Muscle layer of colon (tissue), 2 donors: ENCODE results near the gene SLC6A9.

Experiments
- H3K27ac ChIP-seq: one replicate; pipeline ENCODE4 v1.7.0; 2013; ENCODE audit warnings: low read depth, mild to moderate bottlenecking, low read length, moderate library complexity
- H3K27me3 ChIP-seq, 2 donors: one replicate each; pipeline ENCODE4 v1.7.0; 2013; ENCODE audit warnings: low read length in 2 of 2, mild to moderate bottlenecking in 2 of 2; ENCODE audit not compliant: insufficient read depth in 2 of 2, control insufficient read depth in 1 of 2
- H3K36me3 ChIP-seq: one replicate; pipeline ENCODE4 v1.7.0; 2013; ENCODE audit warnings: mild to moderate bottlenecking, low read length; ENCODE audit not compliant: insufficient read depth
- H3K4me1 ChIP-seq: one replicate; pipeline ENCODE4 v1.7.0; 2013; ENCODE audit warnings: mild to moderate bottlenecking, low read length; ENCODE audit not compliant: insufficient read depth
- H3K4me3 ChIP-seq, 2 donors: one replicate each; pipeline ENCODE4 v1.7.0; 2013; ENCODE audit warnings: low read length in 2 of 2, low read depth in 1 of 2, mild to moderate bottlenecking in 1 of 2, moderate library complexity in 1 of 2
- H3K9ac ChIP-seq: one replicate; pipeline ENCODE4 v1.7.0; 2013; ENCODE audit warnings: low read length
- H3K9me3 ChIP-seq: one replicate; pipeline ENCODE4 v1.7.0; 2013; ENCODE audit warnings: mild to moderate bottlenecking, low read length
- donor health status: abdominal sarcoma.
- donor health status: Adenocarcinoma of cecum.

Gene SLC6A9

GRCh38 chr1:44031252-44032169 lies at the start of gene SLC6A9:
TSS of gene SLC6A9 (minus strand) at chr1:44031462. CDS start at chr1:44024277, 7,185 bp downstream.
- Histone ChIP-seq H3K4me3 (peak within 1 kb of the TSS; percentile 80 to 95), H3K27ac (peak within 1 kb of the TSS; percentile 94), H3K9me3 (no peaks in the 10 kb centered on the region), H3K9ac (no peak within 1 kb of the TSS), H3K36me3 (no peaks in the 10 kb centered on the region), H3K27me3 (no peaks in the 10 kb centered on the region), H3K4me1 (peaks cover 62% of the 10 kb centered on the region)

- Histone ChIP-seq H3K4me3 (no peak overlapping the region), H3K9ac (no peak overlapping the region), H3K9me3 (no peaks in the 10 kb centered on the region)
Measured at GRCh38 chr1:44079566-44079965, 48.3 kb upstream of the SLC6A9 start.

GRCh38 chr1:44078104-44078503 lies 46.8 kb upstream of the SLC6A9 start:
- H3K9me3 ChIP-seq: no peaks in the 10 kb centered on the region
- no peak overlapping the region for H3K27ac ChIP-seq

More at GRCh38 chr1:44079566-44079965, 48.3 kb upstream of the SLC6A9 start:
- no peaks in the 10 kb centered on the region for H3K36me3 ChIP-seq
- no peaks in the 10 kb centered on the region for H3K4me1 ChIP-seq
- H3K27ac ChIP-seq: no peak overlapping the region
- H3K27me3 ChIP-seq: no peaks in the 10 kb centered on the region

GRCh38 chr1:44077421-44077820 lies 46.2 kb upstream of the SLC6A9 start:
- Histone ChIP-seq H3K9me3 (no peaks in the 10 kb centered on the region), H3K27ac (no peak overlapping the region), H3K4me3 (no peak overlapping the region), H3K36me3 (no peaks in the 10 kb centered on the region), H3K27me3 (no peaks in the 10 kb centered on the region), H3K9ac (no peak overlapping the region), H3K4me1 (no peaks in the 10 kb centered on the region)

More at GRCh38 chr1:44078104-44078503, 46.8 kb upstream of the SLC6A9 start:
- H3K36me3 ChIP-seq: no peaks in the 10 kb centered on the region
- H3K4me1 ChIP-seq: no peaks in the 10 kb centered on the region
- no peak overlapping the region for H3K4me3 ChIP-seq
- no peaks in the 10 kb centered on the region for H3K27me3 ChIP-seq
- H3K9ac ChIP-seq: no peak overlapping the region

- H3K4me1 ChIP-seq: no peaks in the 10 kb centered on the region
- H3K27me3 ChIP-seq: no peaks in the 10 kb centered on the region
- H3K9me3 ChIP-seq: no peaks in the 10 kb centered on the region
- no peak overlapping the region for H3K27ac ChIP-seq
- no peaks in the 10 kb centered on the region for H3K36me3 ChIP-seq
- H3K9ac ChIP-seq: no peak overlapping the region
- no peak overlapping the region for H3K4me3 ChIP-seq
Measured at GRCh38 chr1:44076066-44076465, 44.8 kb upstream of the SLC6A9 start.

GRCh38 chr1:44074415-44074814 lies 43.2 kb upstream of the SLC6A9 start:
- H3K9ac ChIP-seq: no peak overlapping the region
- no peak overlapping the region for H3K4me3 ChIP-seq
- H3K4me1 ChIP-seq: no peaks in the 10 kb centered on the region
- H3K27ac ChIP-seq: no peak overlapping the region
- no peaks in the 10 kb centered on the region for H3K27me3 ChIP-seq
- H3K36me3 ChIP-seq: no peaks in the 10 kb centered on the region
- no peaks in the 10 kb centered on the region for H3K9me3 ChIP-seq

- no peak overlapping the region for H3K9ac ChIP-seq
- no peak overlapping the region for H3K4me3 ChIP-seq
- no peaks in the 10 kb centered on the region for H3K27me3 ChIP-seq
- H3K36me3 ChIP-seq: no peaks in the 10 kb centered on the region
- no peaks in the 10 kb centered on the region for H3K9me3 ChIP-seq
- no peaks in the 10 kb centered on the region for H3K4me1 ChIP-seq
- H3K27ac ChIP-seq: no peak overlapping the region
Measured at GRCh38 chr1:44073528-44073927, 42.3 kb upstream of the SLC6A9 start.

GRCh38 chr1:44072821-44073220 lies 41.6 kb upstream of the SLC6A9 start:
- Histone ChIP-seq H3K27ac (no peak overlapping the region), H3K27me3 (no peaks in the 10 kb centered on the region), H3K36me3 (no peaks in the 10 kb centered on the region), H3K4me3 (no peak overlapping the region), H3K4me1 (no peaks in the 10 kb centered on the region), H3K9ac (no peak overlapping the region), H3K9me3 (no peaks in the 10 kb centered on the region)

- no peaks in the 10 kb centered on the region for H3K9me3 ChIP-seq
- H3K4me3 ChIP-seq: no peak overlapping the region
- H3K4me1 ChIP-seq: no peaks in the 10 kb centered on the region
- H3K9ac ChIP-seq: no peak overlapping the region
- H3K27ac ChIP-seq: no peak overlapping the region
- no peaks in the 10 kb centered on the region for H3K36me3 ChIP-seq
- no peaks in the 10 kb centered on the region for H3K27me3 ChIP-seq
Measured at GRCh38 chr1:44072204-44072603, 40.9 kb upstream of the SLC6A9 start.

- Histone ChIP-seq H3K36me3 (no peaks in the 10 kb centered on the region), H3K27ac (no peak overlapping the region), H3K4me1 (no peaks in the 10 kb centered on the region), H3K4me3 (no peak overlapping the region), H3K27me3 (no peaks in the 10 kb centered on the region), H3K9me3 (no peaks in the 10 kb centered on the region), H3K9ac (no peak overlapping the region)
Measured at GRCh38 chr1:44071461-44071860, 40.2 kb upstream of the SLC6A9 start.

GRCh38 chr1:44068442-44068921 lies 37.2 kb upstream of the SLC6A9 start:
- no peak overlapping the region for H3K4me3 ChIP-seq
- no peak overlapping the region for H3K27ac ChIP-seq
- H3K27me3 ChIP-seq: no peaks in the 10 kb centered on the region
- H3K36me3 ChIP-seq: no peaks in the 10 kb centered on the region
- no peak overlapping the region for H3K9ac ChIP-seq
- no peaks in the 10 kb centered on the region for H3K9me3 ChIP-seq
- H3K4me1 ChIP-seq: no peaks in the 10 kb centered on the region
